Activated CD8-positive, alpha-beta memory T cell treated with anti-CD3 and anti-CD28 coated beads for 24 hours (primary cell): ENCODE measurements around the gene RYR1.
"Not testable (repeated sequence)": the region's sequence is repeated elsewhere in the genome, so short reads cannot be mapped to it uniquely, and the experiment has no call there.

Experiments
- DNase-seq: peaks from one replicate; pipeline ENCODE4 v3.0.0-alpha.2; 2020

Gene RYR1

DNA sequence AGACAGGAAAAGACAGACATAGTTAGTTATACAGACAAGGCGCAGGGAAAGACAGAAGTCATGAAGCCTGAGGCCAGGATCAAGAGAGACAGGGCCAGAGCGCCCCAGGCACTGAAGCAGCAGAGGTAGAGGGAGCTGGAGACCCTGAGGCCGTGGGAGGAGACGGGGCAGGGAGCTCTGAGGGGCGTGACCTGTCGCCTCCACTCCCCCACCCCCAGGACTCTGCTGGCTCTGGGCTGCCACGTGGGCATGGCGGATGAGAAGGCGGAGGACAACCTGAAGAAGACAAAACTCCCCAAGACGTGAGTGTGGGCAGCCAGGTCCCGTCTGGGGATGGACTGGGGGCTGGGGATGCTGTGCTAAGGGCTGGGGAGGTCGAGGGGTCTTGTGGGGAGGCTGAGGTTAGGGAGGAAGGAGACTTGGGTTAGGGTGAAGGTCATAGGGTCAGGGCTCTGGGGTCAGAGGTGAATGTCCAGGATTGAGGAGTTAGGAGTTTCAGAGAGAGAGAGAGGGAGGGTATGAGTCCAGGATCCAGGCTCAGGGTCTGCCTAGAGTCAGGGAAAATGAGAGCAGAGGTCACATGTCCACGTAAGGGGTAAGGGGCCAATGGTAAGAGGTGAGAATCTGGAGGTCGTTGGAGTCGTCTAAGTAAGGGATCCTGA is 31.1 kb downstream of the RYR1 start:
- DNase-seq, result no peak

DNA sequence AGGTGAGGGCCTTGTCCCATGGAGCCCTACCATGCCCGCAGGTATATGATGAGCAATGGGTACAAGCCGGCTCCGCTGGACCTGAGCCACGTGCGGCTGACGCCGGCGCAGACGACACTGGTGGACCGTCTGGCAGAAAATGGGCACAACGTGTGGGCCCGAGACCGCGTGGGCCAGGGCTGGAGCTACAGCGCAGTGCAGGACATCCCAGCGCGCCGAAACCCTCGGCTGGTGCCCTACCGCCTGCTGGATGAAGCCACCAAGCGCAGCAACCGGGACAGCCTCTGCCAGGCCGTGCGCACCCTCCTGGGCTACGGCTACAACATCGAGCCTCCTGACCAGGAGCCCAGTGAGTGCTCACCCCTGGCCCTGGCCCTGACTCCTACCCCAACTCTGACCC is 32.6 kb downstream of the RYR1 start:
- DNase-seq, result no peak

DNA sequence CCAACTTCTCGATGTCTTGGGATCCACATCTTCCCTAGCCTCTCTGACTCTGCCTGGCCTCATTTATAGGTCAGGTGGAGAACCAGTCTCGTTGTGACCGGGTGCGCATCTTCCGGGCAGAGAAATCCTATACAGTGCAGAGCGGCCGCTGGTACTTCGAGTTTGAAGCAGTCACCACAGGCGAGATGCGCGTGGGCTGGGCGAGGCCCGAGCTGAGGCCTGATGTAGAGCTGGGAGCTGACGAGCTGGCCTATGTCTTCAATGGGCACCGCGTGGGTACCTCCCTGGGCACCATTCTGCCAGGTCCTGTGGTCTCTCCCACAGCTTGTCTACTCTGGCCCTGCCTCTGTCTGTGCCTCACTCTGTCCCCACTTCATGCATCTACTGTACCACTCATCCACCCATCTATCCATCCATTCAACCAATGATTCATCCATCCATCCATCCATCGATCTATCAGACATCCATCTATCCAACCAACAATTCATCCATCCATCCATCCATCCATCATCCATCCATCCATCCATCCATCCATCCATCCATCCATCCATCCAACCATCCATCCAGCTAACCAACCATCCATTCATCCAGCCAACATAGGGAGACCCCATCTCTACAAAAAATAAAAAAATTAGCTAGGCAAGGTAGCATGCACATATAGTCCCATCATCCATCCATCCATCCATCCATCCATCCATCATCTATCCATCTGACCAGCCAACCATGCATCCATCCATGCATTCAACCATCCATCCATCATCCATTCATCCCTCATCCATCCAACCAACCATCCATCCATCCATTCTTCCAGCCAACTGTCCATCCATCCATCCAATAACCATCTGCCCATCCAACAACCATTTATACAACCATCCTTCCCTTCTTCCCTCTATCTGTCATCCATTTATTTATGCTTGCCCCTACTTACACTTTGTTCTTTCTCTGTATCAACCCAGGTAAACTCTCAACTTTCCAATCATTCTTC is 34.3 kb downstream of the RYR1 start:
- no peak for DNase-seq

DNA sequence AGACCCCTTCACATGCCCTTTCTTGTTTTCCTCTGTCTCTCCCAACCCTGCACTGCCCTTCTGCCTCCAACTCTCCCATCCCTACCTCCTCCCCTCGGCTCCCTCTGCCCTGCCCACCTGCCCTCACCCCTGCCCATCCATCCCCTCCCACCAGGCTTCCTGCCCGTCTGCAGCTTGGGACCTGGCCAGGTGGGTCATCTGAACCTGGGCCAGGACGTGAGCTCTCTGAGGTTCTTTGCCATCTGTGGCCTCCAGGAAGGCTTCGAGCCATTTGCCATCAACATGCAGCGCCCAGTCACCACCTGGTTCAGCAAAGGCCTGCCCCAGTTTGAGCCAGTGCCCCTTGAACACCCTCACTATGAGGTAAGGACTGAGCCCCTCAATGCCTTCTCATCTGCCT is 35.7 kb downstream of the RYR1 start:
- DNase-seq, result no peak

DNA sequence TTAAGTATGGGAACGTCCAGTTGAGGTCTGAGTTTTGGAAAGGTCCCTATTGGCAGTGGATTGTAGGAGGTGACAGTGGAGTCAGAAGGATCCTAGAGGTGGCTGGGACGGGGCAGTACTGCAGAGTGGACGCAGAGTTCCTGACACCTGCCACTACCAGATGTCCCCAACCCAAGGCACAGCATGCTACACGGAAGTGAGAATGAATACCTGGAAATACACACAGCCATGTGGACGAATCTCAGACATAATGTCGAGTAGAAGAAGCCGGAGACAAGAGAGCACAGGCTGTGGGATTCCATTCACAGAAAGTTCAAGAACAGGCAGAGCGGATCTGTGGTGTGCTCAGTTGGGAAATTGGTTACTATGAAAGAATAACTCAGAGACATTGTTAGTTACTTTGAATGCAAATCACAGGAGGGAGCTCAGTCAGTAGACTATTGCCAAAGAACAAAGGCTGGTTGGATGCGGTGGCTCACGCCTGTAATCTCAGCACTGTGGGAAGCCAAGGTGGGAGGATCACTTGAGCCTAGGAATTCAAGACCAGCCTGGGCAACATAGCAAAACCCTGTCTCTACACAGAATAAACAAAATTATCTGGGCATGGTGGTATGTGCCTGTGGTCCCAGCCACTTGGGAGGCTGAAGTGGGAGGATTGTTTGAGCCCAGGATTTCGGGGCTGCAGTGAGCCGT is 37.4 kb downstream of the RYR1 start:
- no peak for DNase-seq

DNA sequence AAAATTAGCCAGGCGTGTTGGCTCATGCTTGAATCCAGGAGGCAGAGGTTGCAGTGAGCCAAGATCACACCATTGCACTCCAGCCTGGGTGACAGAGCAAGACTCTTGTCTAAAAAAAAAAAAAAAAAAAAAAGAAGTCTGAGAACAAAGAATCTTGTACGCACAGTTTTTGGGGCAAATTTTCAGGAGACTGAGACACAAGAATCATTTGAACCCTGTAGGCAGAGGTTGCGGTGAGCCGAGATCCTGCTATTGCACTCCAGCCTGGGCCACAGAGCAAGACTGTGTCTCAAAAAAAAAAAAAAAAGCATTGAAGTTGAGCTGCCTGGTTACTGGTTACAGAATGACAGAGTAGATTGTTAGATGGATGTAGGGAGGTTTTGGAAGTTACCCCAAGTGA is 39.2 kb downstream of the RYR1 start:
- DNase-seq, result not testable (repeated sequence)

DNA sequence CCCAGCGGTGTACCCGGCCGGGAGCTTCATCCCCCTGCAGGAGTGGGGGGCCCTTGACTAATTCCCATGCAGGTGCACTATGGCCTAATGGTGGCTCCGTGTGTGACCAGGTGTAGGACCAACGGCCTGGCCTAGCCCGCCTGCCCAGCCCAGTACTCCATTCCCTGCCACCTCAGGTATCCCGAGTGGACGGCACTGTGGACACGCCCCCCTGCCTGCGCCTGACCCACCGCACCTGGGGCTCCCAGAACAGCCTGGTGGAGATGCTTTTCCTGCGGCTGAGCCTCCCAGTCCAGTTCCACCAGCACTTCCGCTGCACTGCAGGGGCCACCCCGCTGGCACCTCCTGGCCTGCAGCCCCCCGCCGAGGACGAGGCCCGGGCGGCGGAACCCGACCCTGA is 39.7 kb downstream of the RYR1 start:
- DNase-seq, result no peak

DNA sequence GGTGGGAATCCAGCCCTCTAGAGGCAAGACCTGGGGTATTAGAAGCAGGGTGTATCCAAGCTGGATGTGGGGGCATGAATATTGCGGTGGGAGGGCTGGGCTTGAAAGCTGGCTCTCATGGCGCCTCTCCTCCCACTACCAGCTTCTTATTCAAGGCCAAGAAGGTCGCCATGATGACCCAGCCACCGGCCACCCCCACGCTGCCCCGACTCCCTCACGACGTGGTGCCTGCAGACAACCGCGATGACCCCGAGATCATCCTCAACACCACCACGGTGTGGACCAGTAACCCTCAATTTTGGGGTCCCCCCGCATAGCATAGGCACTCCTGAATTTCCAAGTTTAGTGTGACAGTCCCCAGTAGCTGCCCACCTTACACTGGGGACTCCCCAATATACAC is 41.7 kb downstream of the RYR1 start:
- DNase-seq, result no peak

DNA sequence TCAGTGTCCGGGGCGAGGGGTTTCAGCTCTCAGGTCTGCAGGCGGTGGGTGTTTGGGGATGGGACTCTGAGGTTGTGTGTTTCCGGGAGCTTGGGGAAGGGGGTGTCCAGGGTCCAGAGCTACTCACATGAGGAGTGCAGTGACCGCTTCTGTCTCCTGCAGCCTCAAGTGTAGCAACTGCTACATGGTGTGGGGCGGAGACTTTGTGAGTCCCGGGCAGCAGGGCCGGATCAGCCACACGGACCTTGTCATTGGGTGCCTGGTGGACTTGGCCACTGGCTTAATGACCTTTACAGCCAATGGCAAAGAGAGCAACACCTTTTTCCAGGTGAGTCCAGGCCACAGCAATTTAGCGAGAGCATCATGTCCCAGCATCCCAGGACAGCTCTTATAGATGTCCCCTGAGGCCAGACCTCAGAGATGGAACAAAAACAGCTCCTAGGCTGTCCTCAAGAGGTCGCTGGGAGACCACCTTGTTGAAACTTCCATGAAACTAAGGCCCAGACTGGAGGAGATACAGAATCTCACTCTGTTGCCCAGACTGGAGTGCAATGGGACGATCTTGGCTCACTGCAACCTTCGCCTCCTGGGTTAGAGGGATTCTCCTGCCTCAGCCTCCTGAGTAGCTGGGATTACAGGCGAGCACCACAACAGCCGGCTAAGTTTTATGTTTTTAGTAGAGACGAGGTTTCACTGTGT is 44.9 kb downstream of the RYR1 start:
- DNase-seq, result no peak

DNA sequence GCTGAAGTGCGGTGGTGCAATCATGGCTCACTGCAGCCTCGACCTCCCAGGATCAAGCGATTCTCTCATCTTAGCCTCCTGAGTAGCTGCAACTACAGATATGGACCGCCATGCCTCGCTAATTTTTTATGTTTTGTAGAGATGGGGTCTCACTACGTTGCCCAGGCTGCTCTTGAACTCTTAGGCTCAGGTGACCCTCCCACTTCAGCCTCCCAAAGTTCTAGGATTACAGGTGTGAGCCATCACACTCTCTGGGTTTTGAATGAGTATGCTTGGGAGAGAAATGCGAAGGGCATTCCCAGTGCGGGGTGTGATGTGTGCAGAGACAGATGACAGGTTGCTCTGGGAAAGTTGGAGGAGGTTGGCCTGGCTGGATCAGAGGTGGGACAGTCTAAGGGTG is 49.0 kb downstream of the RYR1 start:
- DNase-seq, result no peak

DNA sequence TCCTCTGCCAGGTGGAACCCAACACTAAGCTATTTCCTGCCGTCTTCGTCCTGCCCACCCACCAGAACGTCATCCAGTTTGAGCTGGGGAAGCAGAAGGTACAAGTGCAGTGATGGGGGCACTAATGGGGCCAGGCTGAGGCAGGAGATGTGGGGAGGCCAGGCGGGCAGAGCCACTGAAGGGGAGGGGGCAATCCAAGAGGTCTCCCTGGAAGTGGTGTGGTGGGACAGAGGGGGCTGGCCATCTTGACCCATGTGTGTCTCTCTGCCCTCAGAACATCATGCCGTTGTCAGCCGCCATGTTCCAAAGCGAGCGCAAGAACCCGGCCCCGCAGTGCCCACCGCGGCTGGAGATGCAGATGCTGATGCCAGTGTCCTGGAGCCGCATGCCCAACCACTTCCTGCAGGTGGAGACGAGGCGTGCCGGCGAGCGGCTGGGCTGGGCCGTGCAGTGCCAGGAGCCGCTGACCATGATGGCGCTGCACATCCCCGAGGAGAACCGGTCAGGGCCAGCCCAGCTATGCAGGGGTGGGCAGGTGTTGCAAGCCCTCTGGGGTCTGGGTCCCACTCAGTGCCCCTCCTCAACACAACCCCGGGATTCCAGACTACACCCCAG is 49.6 kb downstream of the RYR1 start:
- no peak for DNase-seq

DNA sequence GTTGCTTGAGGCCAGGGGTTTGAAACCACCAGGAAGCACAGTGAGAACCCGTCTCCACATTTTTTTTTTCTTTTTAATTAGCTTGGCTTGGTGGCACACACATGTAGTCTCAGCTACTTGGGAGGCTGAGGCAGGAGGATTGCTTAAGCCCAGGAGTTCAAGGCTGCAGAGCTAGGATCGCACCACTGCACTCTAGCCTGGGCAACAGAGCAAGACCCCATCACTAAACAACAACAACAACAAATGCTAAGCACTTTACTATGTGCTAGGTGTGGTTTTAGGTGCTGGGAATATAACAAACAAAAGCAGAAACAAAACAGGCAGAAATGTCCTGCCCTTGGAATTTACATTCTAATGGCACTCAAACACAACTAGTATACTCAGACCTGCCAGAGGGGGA is 51.3 kb downstream of the RYR1 start:
- DNase-seq, result no peak

DNA sequence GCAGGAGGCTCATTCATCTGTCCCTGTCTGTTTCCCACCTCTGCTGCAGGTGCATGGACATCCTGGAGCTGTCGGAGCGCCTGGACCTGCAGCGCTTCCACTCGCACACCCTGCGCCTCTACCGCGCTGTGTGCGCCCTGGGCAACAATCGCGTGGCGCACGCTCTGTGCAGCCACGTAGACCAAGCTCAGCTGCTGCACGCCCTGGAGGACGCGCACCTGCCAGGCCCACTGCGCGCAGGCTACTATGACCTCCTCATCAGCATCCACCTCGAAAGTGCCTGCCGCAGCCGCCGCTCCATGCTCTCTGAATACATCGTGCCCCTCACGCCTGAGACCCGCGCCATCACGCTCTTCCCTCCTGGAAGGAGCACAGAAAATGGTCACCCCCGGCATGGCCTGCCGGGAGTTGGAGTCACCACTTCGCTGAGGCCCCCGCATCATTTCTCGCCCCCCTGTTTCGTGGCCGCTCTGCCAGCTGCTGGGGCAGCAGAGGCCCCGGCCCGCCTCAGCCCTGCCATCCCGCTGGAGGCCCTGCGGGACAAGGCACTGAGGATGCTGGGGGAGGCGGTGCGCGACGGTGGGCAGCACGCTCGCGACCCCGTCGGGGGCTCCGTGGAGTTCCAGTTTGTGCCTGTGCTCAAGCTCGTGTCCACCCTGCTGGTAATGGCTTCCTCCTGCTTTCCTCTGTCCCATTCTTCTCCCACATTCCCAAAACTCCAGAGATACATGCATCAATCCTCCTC is 52.2 kb downstream of the RYR1 start:
- no peak for DNase-seq

DNA sequence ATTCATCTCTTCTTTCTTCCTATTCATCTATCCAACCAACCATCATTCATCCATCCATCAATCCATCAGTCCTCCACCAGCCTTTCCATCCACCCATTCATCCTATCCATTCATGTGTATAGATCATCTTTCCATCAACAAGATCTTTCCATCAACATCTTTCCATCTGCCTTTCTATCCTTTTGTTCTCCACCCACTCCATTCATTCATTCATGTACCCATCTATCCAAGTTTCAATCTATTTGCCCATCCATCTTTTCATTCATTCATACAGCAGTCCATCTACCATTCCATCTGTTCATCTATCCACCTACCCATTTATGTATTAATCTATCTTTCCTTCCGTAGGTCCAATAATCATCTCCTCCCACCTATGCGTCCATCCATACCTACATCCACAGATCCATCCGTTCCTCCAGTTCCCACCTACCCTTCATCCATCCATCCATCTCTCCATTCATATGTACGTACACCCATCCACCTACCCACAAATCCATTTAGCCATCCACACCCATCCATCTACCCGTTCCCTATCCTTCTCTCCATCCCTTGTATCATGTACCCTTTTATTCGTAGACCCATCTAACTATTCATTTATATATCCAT is 53.3 kb downstream of the RYR1 start:
- no peak for DNase-seq

DNA sequence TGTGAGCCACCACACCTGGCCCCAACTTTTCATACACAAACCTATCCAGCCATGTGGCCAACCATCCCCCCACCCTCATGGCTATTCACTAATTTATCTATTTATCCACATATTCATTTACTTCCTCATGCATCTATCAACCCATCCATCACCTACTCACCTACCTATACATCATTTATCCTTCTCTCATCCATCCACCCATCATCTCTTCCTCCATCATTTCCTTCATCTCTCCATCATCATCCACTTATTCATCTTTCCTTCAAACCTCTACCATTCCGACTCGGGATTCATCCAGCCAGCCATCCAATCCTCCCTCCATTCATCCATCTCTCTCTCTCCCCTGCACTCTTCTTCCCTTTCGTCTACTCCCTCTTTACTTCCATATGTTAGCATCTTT is 54.6 kb downstream of the RYR1 start:
- DNase-seq, result no peak

DNA sequence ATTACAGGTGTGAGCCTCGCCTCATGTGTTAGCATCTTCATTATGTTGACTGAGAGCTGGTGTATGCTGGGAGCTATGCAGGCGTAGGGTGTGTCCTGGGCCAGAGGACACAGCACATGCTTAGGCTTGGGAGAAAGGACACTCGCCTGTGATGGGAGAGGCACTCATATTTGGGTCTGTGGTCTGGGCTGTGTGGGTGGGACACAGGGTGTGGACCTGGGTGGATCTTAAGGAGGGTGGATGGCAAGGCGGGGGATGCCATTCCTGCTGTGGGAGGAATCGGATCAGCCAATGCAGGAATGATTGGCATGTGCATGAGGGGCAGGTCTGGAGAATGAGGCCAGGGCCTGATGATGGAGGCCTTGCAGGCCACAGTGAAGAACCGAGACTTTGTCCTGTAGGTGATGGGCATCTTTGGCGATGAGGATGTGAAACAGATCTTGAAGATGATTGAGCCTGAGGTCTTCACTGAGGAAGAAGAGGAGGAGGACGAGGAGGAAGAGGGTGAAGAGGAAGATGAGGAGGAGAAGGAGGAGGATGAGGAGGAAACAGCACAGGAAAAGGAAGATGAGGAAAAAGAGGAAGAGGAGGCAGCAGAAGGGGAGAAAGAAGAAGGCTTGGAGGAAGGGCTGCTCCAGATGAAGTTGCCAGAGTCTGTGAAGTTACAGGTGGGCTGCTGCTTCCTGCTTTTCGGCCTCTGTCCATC is 55.4 kb downstream of the RYR1 start:
- DNase-seq, result no peak

DNA sequence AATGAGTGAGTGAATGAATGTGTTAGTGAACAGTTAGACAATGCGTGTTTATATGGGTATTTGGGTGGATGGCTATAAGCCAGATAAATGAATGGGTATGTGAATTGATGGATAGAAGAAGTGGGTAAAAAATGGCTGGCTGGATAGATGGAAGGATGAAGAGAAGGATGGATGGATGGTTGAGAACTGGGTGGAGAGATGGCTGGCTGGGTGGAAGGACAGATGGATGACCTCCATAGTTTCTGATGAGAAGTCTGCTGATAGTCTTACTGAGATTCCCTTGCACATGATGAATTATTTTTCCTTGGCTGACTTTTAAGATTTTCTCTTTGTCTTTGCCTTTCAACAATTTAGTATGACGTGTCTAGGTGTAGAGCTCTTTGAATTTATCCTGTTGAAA is 57.4 kb downstream of the RYR1 start:
- DNase-seq, result no peak

DNA sequence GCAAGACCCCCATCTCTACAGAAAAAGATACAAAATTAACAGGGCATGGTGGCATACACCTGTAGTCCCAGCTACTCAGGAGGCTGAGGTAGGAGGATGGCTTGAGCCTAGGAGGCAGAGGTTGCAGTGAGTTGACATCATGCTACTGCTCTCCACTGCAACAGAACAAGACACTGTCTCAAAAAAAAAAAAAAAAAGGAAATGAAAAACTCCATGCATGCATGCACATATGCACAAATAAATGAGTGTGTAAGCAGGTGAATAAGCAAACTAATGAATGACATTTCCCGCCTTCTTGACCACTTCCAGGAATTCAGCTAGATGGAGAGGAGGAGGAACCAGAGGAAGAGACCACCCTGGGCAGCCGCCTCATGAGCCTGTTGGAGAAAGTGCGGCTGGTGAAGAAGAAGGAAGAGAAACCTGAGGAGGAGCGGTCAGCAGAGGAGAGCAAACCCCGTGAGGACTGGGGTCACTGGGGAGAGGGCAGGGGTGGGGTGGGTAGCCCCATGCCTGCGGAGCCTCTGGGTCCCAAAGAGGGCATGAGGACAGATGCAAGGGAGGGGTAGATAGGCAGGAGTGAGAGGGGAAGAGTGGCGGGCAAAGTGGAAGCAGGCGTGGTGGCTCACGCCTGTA is 58.8 kb downstream of the RYR1 start:
- no peak for DNase-seq

DNA sequence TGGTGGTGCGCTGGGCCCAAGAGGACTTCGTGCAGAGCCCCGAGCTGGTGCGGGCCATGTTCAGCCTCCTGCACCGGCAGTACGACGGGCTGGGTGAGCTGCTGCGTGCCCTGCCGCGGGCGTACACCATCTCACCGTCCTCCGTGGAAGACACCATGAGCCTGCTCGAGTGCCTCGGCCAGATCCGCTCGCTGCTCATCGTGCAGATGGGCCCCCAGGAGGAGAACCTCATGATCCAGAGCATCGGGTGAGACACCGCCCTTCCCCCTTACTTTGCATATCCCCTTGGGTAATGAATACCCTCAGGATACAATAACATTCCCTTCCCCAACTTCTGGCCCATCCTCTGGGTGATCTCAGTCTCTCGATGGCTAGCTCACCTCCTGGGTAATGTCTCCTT is 60.9 kb downstream of the RYR1 start:
- no peak for DNase-seq

DNA sequence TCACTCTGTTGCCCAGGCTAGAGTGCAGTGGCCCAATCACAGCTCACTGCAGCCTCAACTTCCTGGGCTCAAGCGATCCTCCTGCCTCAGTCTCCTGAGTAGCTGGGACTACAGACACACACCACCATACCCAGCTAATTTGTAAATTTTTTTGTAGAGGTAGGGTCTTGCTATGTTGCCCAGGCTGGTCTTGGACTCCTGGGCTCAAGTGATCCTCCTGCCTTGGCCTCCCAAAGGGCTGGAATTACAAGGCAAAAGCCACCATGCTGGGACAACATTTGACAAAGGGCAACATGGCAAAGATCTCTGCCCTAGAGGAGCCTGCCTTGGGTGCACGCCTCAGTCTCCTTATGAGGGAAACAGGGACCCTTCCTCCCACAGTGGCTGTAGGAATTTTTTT is 61.9 kb downstream of the RYR1 start:
- DNase-seq, result not testable (repeated sequence)
